Mesenchymal stem cell (in vitro differentiated cells and primary cell): ENCODE data around the gene PM20D2.

ENCODE experiments used
- DNase-seq: peaks from one replicate; pipeline ENCODE4 v3.0.0-alpha.2; 2013
- H2AFZ ChIP-seq: one replicate; pipeline ENCODE4 v1.6.1; 2013; ENCODE audit warnings: low read depth, mild to moderate bottlenecking, control low read depth, inconsistent platforms, low read length, moderate library complexity
- H2AK5ac ChIP-seq: 2 replicates; pipeline ENCODE4 v1.6.1; 2013; ENCODE audit warnings: low read length, moderate library complexity, mild to moderate bottlenecking, inconsistent platforms; ENCODE audit not compliant: severe bottlenecking
- H2BK120ac ChIP-seq: one replicate; pipeline ENCODE4 v1.6.1; 2013; ENCODE audit warnings: low read depth, mild to moderate bottlenecking, inconsistent platforms, low read length, moderate library complexity
- H2BK12ac ChIP-seq, 2 experiments: one replicate each; pipeline ENCODE4 v1.6.1; 2013; ENCODE audit warnings: inconsistent platforms in 2 of 2, low read length in 2 of 2, mild to moderate bottlenecking in 2 of 2, moderate library complexity in 2 of 2, control low read depth in 1 of 2
- H2BK15ac ChIP-seq: one replicate; pipeline ENCODE4 v1.6.1; 2013; ENCODE audit warnings: mild to moderate bottlenecking, low read depth, inconsistent platforms; ENCODE audit not compliant: poor library complexity, severe bottlenecking
- H2BK5ac ChIP-seq: 2 replicates; pipeline ENCODE4 v1.6.1; 2013; ENCODE audit warnings: low read depth, mild to moderate bottlenecking, low read length, control low read depth, inconsistent platforms; ENCODE audit not compliant: poor library complexity, severe bottlenecking
- H3K14ac ChIP-seq, 2 experiments: one replicate each; pipeline ENCODE4 v1.6.1; 2013; ENCODE audit warnings: inconsistent platforms in 2 of 2, low read length in 2 of 2, control low read depth in 1 of 2, mild to moderate bottlenecking in 1 of 2, moderate library complexity in 1 of 2
- H3K18ac ChIP-seq, 2 experiments: one replicate each; pipeline ENCODE4 v1.6.1; 2013; ENCODE audit warnings: inconsistent platforms in 2 of 2, low read length in 2 of 2, control low read depth in 1 of 2, low read depth in 1 of 2, mild to moderate bottlenecking in 1 of 2
- H3K23ac ChIP-seq, 2 experiments: one replicate each; pipeline ENCODE4 v1.6.1; 2013; ENCODE audit warnings: inconsistent platforms in 2 of 2, low read length in 2 of 2, mild to moderate bottlenecking in 2 of 2, moderate library complexity in 2 of 2, control low read depth in 1 of 2
- H3K27ac ChIP-seq: 2 replicates; pipeline ENCODE4 v1.5.1; 2013; ENCODE audit warnings: mild to moderate bottlenecking, moderate library complexity, low read length, control low read depth, inconsistent platforms; ENCODE audit not compliant: poor library complexity, severe bottlenecking
- H3K27me3 ChIP-seq, 2 experiments: 2 replicates each; pipeline versions ENCODE4 v1.6.1 to v1.7.0; 2013; ENCODE audit warnings: low read length in 2 of 2, mild to moderate bottlenecking in 2 of 2, moderate library complexity in 2 of 2, control low read depth in 1 of 2, inconsistent platforms in 1 of 2; ENCODE audit not compliant: control insufficient read depth in 1 of 2, insufficient read depth in 1 of 2
- H3K36me3 ChIP-seq, 2 experiments: 2 replicates each; pipeline versions ENCODE4 v1.6.1 to v1.7.0; 2013; ENCODE audit warnings: low read length in 2 of 2, control low read depth in 1 of 2, inconsistent platforms in 1 of 2, low read depth in 1 of 2, mild to moderate bottlenecking in 1 of 2; ENCODE audit not compliant: insufficient read depth in 2 of 2, control insufficient read depth in 1 of 2
- H3K4ac ChIP-seq, 2 experiments: one replicate each; pipeline ENCODE4 v1.6.1; 2013; ENCODE audit warnings: inconsistent platforms in 2 of 2, low read length in 2 of 2, mild to moderate bottlenecking in 2 of 2, moderate library complexity in 2 of 2, control low read depth in 1 of 2, low read depth in 1 of 2
- H3K4me1 ChIP-seq: 2 replicates; pipeline ENCODE4 v1.6.1; 2013; ENCODE audit warnings: low read depth, low read length, control low read depth; ENCODE audit not compliant: control insufficient read depth, insufficient read depth
- H3K4me2 ChIP-seq: 2 replicates; pipeline ENCODE4 v1.6.1; 2013; ENCODE audit warnings: low read length, mild to moderate bottlenecking, inconsistent platforms; ENCODE audit not compliant: poor library complexity, severe bottlenecking
- H3K4me3 ChIP-seq, 2 experiments: 2 replicates each; pipeline versions ENCODE4 v1.5.1 to v1.7.0; 2013; ENCODE audit warnings: low read length in 2 of 2, mild to moderate bottlenecking in 2 of 2, control low read depth in 1 of 2, low read depth in 1 of 2; ENCODE audit not compliant: insufficient read depth in 1 of 2
- H3K79me1 ChIP-seq: replicated peaks from 2 replicates; pipeline ENCODE4 v1.6.1; 2013; ENCODE audit warnings: mild to moderate bottlenecking, control low read depth, low read length, inconsistent platforms; ENCODE audit not compliant: poor library complexity, severe bottlenecking
- H3K9ac ChIP-seq: 2 replicates; pipeline ENCODE4 v1.7.0; 2013; ENCODE audit warnings: mild to moderate bottlenecking, low read length, moderate library complexity
- H3K9me3 ChIP-seq: 2 replicates; pipeline ENCODE4 v1.7.0; 2013; ENCODE audit warnings: mild to moderate bottlenecking, low read length; ENCODE audit not compliant: control insufficient read depth
- H4K8ac ChIP-seq: one replicate; pipeline ENCODE4 v1.6.1; 2013; ENCODE audit warnings: inconsistent platforms, mild to moderate bottlenecking, low read length, moderate library complexity
- H4K91ac ChIP-seq: one replicate; pipeline ENCODE4 v1.6.1; 2013; ENCODE audit warnings: mild to moderate bottlenecking, low read length, inconsistent platforms
- WGBS: methylation state at CpG from one replicate; pipeline ENCODE4 v1.1.7; 2013; ENCODE audit warnings: mixed read lengths; 5-methylcytosine and 5-hydroxymethylcytosine counted together

Gene PM20D2

DNA sequence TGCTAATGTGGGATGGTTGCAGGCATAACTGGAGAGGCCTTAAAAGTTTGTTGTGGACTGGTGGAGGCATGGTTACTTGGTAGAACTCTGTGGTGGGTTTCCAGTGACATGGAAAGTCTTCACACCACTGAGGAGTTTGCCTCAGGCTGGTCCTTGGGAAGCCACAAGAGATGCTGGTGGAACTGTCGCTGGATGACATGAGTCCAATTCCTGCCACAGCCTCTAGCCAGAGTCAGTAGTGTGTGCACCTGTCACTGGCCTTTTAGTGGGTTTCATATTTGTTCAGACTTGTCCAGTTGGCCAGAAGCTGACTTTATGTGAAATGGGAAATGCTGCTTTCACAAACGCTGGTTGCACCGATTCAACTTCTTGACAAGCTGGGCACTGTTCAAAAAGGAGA lies 14.3 kb upstream of the PM20D2 start:
- WGBS = 97% methylated on average over 3 of the region's 3 CpGs

DNA sequence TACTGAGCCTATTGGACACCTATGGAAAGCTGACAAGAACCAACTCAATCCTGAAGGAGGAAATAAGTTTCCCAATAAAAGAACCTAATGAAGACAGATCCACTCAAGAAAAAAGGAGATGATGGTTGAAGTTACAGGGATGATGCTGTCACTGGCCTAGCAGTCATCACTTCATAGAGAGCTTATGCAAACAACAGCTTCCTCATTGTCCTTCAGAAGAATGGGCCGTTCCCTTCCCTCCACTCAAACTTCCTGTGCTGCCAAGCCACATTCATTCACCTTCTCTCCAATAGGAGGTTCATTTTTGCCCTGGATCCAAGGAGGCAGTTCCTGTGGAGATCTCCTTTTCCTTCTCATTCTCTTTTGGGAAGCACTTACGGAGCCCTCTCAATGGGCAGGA lies 13.8 kb upstream of the PM20D2 start:
- no peak overlapping the region for H2BK5ac ChIP-seq
- H2BK15ac ChIP-seq = no peak overlapping the region
- peaks cover 5% of the 10 kb centered on the region for H3K9me3 ChIP-seq
- peaks cover 2% of the 10 kb centered on the region for H3K79me1 ChIP-seq
- no peak overlapping the region for H3K18ac ChIP-seq
- no peak overlapping the region for H3K23ac ChIP-seq
- 89% methylated on average over 2 of the region's 2 CpGs for WGBS
- no peak overlapping the region for H2BK12ac ChIP-seq
- H3K36me3 ChIP-seq = no peaks in the 10 kb centered on the region
- H3K4me1 ChIP-seq = no peaks in the 10 kb centered on the region
- no peak overlapping the region for H2BK120ac ChIP-seq
- DNase-seq = no peak
- H3K4me3 ChIP-seq = no peak overlapping the region
- no peak overlapping the region for H3K4ac ChIP-seq
- H3K4me2 ChIP-seq = no peak overlapping the region
- no peak overlapping the region for H3K9ac ChIP-seq
- no peak overlapping the region for H4K8ac ChIP-seq
- no peak overlapping the region for H3K14ac ChIP-seq
- no peak overlapping the region for H2AFZ ChIP-seq
- H2AK5ac ChIP-seq = no peak overlapping the region
- H4K91ac ChIP-seq = no peak overlapping the region
- H3K27ac ChIP-seq = no peak overlapping the region
- no peaks in the 10 kb centered on the region for H3K27me3 ChIP-seq

More for the DNA sequence above, 14.3 kb upstream of the PM20D2 start:
- no peak overlapping the region for H2BK15ac ChIP-seq
- H2BK120ac ChIP-seq = no peak overlapping the region
- DNase-seq = no peak
- no peak overlapping the region for H3K14ac ChIP-seq
- H2BK5ac ChIP-seq = no peak overlapping the region
- no peak overlapping the region for H3K23ac ChIP-seq
- H3K4ac ChIP-seq = no peak overlapping the region
- peaks cover 5% of the 10 kb centered on the region for H3K9me3 ChIP-seq
- no peak overlapping the region for H3K27ac ChIP-seq
- no peak overlapping the region for H2AK5ac ChIP-seq
- no peak overlapping the region for H3K18ac ChIP-seq
- H3K4me3 ChIP-seq = no peak overlapping the region
- peaks cover 2% of the 10 kb centered on the region for H3K79me1 ChIP-seq
- H4K8ac ChIP-seq = no peak overlapping the region
- H3K27me3 ChIP-seq = no peaks in the 10 kb centered on the region
- H3K9ac ChIP-seq = no peak overlapping the region
- H3K4me2 ChIP-seq = no peak overlapping the region
- H4K91ac ChIP-seq = no peak overlapping the region
- no peak overlapping the region for H2BK12ac ChIP-seq
- H3K36me3 ChIP-seq = no peaks in the 10 kb centered on the region
- H3K4me1 ChIP-seq = no peaks in the 10 kb centered on the region
- H2AFZ ChIP-seq = no peak overlapping the region

DNA sequence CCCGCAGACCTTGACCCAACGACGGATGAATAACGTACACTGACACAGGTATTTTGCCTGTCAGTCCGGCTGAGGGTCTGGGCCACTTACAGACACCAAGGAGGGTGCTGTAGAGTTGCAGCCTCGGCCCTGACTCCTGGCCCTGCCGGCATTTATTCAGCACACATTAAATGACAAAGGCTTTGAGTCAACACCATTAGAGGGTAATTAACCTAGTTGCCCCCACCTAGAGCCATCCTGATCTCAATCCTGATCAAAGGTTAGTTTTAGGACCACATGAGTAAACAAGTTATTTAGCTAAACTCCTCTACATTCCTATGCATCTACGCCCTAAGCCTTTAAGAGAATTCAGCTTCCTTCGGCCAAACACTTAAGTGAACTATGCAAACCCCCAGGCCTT lies 11.9 kb upstream of the PM20D2 start:
- H2BK15ac ChIP-seq = no peak overlapping the region
- H4K91ac ChIP-seq = no peak overlapping the region
- H3K4me3 ChIP-seq = no peak overlapping the region
- no peaks in the 10 kb centered on the region for H3K27me3 ChIP-seq
- peaks cover 2% of the 10 kb centered on the region for H3K79me1 ChIP-seq
- H3K4me1 ChIP-seq = no peaks in the 10 kb centered on the region
- H4K8ac ChIP-seq = no peak overlapping the region
- H2AK5ac ChIP-seq = no peak overlapping the region
- no peak overlapping the region for H3K4me2 ChIP-seq
- H2BK12ac ChIP-seq = no peak overlapping the region
- H3K4ac ChIP-seq = no peak overlapping the region
- no peaks in the 10 kb centered on the region for H3K36me3 ChIP-seq
- H3K23ac ChIP-seq = no peak overlapping the region
- 75% methylated on average over 9 of the region's 9 CpGs for WGBS
- no peak for DNase-seq
- no peak overlapping the region for H3K18ac ChIP-seq
- H3K9me3 ChIP-seq = peaks cover 2% of the 10 kb centered on the region
- H2BK120ac ChIP-seq = no peak overlapping the region
- H2BK5ac ChIP-seq = no peak overlapping the region
- H3K9ac ChIP-seq = no peak overlapping the region
- peak overlapping the region in 1 of 2 experiments; percentile 83 for H3K14ac ChIP-seq
- H2AFZ ChIP-seq = no peak overlapping the region
- H3K27ac ChIP-seq = no peak overlapping the region

DNA sequence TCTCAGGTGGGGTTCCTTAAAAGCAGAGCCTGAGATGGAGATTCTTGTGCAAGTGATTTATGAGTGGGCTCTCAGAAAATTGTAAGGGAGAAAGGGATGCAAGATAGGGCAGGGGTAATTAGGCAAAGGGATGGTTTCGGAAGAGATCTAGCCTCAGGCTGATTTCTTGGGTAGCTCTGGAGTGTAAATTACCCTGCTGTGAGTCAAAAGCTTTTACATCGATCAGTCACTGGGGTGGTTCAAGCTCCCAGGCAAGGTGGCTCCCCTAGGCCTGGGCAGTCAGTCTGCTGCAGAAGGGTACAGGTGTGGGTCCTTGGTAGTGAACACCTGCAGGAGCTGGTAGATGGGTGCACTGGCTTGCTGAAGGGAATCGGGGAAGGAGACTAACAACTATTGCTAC lies 11.1 kb upstream of the PM20D2 start:
- no peak overlapping the region for H2BK15ac ChIP-seq
- H3K4me3 ChIP-seq = no peak overlapping the region
- H2AK5ac ChIP-seq = no peak overlapping the region
- no peak overlapping the region for H2BK12ac ChIP-seq
- no peak overlapping the region for H4K91ac ChIP-seq
- WGBS = 57% methylated on average over 2 of the region's 3 CpGs
- H3K27ac ChIP-seq = no peak overlapping the region
- no peaks in the 10 kb centered on the region for H3K9me3 ChIP-seq
- no peak overlapping the region for H3K4ac ChIP-seq
- H3K79me1 ChIP-seq = no peaks in the 10 kb centered on the region
- no peak overlapping the region for H3K23ac ChIP-seq
- H3K4me2 ChIP-seq = no peak overlapping the region
- no peak overlapping the region for H3K9ac ChIP-seq
- no peaks in the 10 kb centered on the region for H3K27me3 ChIP-seq
- H3K18ac ChIP-seq = no peak overlapping the region
- no peak overlapping the region for H4K8ac ChIP-seq
- no peak overlapping the region for H2BK5ac ChIP-seq
- no peak overlapping the region for H2AFZ ChIP-seq
- no peak overlapping the region for H3K14ac ChIP-seq
- no peak for DNase-seq
- H2BK120ac ChIP-seq = no peak overlapping the region
- H3K36me3 ChIP-seq = no peaks in the 10 kb centered on the region
- peaks cover 5% of the 10 kb centered on the region for H3K4me1 ChIP-seq
